Muscle of arm (tissue), 12 donors: Measurements from ENCODE around the gene PLAAT4. TPM values are rescaled to one million over a fixed set of nuclear protein-coding genes. Genes with fewer than 3 reads are reported as not detected.
"Not testable (repeated sequence)": the region's sequence is repeated elsewhere in the genome, so short reads cannot be mapped to it uniquely, and the experiment has no call there.

ENCODE experiments used
- DNase-seq: peaks from one replicate; pipeline ENCODE4 v3.0.0-alpha.2; 2013
- polyA plus RNA-seq, 12 donors: library from polyadenylated mRNA; unstranded; fragments of 120-200 nt; gene quantifications; one replicate each; pipeline ENCODE4 v1.2.1, GENCODE V29; 2013; ENCODE audit not compliant: insufficient read length in 12 of 12

The PLAAT4 gene
- polyA plus RNA-seq, 12 donors = 2.5 to 6.3 (median 3.2) TPM; not detected in 2

GRCh38 chr11:63508745-63509144 is 27.9 kb upstream of the PLAAT4 start:
- DNase-seq = no peak

- DNase-seq = no peak
Measured at GRCh38 chr11:63510360-63511047, 26.1 kb upstream of the PLAAT4 start.

DNA sequence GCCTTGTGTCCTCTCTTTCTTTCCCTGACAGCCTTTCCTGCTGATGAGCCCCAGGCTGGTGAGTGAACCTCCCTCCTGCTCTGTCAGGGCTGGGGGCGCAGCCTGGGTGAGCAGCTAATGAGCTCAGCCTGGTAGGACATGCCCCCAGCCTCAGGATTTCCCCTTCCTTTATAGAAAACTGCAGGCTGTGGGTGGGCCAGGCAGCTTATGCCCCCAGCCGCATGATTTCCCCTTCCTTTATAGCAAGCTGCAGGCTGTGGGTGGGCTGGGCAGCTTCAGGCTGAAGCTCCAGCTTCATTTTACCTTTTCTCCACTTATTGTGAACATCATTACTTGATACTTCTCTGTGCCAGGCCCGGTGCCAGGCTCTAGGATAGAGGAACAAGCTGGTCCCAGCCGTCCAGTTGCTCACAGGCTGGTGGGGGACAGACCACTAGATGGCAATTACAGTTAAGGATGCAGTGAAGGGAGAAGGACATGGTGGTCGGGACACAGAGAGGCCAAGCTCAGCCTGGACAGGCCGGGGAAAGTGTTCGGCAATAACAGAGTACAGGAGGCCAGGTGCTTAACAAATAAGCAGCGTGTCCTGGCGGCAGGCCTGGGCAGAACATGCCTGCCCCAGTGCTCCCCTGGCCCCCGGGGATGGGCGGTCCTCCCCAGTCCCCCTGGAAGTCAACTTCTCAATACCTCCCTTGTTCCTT is 25.4 kb upstream of the PLAAT4 start:
- DNase-seq = no peak

GRCh38 chr11:63512816-63513215 is 23.8 kb upstream of the PLAAT4 start:
- no peak for DNase-seq

DNA sequence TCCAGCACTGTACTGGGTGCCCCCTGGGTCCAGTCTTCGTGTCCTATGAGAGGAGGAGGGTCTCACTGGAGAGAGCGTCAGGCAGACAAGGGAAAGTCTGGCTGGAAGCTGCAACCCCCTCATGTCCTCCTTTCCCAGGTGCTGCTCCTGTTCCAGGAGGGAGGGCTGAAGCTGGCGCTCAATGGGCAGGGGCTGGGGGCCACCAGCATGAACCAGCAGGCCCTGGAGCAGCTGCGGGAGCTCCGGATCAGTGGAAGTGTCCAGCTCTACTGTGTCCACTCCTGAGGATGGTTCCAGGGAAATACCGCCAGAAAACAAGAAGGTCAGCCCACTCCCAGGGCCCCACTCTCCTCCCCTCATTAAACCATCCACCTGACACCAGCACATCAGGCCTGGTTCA is 20.5 kb upstream of the PLAAT4 start:
- no peak for DNase-seq

DNA sequence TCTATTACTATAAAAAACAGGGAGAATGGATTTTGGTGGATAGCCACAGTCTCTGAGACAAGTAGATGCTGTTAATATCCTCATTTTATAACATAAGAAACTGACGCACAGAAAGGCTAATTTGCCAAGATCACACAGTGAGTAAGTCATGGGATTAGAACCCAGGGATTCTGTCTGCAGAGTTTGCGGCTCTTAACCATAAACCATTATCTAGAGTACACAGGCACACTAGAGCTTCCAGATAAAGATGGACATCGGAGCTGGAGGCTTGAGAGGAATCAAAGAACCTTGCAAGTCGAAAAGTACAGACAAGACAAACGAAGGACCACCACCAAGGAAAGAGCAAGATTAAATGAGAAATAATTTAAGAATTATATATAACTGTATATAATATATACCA is 19.5 kb upstream of the PLAAT4 start:
- DNase-seq = no peak

GRCh38 chr11:63518548-63518947 is 18.1 kb upstream of the PLAAT4 start:
- no peak for DNase-seq

GRCh38 chr11:63520606-63521170 is 15.9 kb upstream of the PLAAT4 start:
- no peak for DNase-seq

- DNase-seq = no peak
Measured at GRCh38 chr11:63521896-63522295, 14.7 kb upstream of the PLAAT4 start.

DNA sequence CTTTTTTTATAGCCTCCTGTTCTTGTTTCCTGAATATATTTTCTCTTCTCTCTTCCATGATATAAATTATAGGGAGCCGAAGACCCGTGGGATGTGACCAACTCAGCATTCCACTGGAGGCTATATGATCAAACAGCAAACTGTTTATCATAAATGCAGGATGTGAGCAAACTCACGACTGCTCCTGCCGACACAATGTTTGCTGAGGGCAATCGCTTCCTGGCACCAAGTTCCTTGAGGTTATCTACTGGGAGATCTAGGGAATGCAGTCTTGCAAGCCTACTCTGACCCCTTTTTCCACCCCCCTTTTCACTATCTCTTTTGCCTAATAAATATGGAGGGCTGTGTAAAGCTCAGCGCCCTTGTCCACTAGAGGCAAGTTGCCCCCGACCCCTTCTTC is 13.5 kb upstream of the PLAAT4 start:
- DNase-seq = no peak

DNA sequence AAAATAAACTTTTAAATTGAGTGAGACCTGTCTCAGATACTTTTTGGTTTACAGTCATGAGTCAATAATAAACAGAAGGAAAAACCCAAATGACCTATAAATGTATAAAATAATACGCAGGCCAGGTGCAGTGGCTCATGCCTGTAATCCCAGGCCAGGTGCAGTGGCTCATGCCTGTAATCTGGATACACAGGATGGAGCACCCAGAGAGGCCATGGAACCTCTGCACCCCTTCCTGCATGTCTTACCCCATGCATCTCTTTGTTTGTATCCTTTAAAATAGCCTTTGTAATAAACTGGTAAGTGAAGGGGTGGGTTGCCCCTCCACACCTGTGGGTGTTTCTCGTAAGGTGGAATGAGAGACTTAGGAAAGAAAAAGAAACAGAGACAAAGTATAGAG is 8.9 kb upstream of the PLAAT4 start:
- DNase-seq = no peak

DNA sequence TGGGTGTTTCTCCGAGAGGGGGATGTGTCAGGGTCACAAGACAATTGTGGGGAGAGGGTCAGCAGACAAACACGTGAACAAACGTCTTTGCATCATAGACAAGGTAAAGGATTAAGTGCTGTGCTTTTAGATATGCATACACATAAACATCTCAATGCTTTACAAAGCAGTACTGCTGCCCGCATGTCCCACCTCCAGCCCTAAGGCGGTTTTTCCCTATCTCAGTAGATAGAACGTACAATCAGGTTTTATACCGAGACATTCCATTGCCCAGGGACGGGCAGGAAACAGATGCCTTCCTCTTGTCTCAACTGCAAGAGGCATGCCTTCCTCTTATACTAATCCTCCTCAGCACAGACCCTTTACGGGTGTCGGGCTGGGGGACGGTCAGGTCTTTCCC is 8.5 kb upstream of the PLAAT4 start:
- not testable (repeated sequence) for DNase-seq

DNA sequence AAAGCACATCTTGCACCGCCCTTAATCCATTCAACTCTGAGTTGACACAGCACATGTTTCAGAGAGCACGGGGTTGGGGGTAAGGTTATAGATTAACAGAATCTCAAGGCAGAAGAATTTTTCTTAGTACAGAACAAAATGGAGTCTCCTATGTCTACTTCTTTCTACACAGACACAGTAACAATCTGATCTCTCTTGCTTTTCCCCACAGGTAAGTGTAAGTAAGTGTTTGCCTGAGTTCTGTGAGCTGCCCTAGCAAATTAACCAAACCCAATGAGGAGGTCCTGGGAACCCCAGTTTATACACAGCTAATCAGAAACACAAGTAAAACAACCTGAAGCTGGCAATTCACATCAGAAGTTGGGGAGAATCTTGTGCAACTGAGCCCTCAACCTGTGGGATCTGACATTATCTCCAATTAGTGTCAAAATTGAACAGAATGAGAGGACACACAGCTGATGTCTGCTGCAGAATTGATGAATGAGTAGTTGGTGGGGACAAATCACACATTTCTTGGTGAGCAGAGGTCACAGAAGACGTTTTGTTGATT is 7.8 kb upstream of the PLAAT4 start:
- not testable (repeated sequence) for DNase-seq

GRCh38 chr11:63529373-63529772 is 7.2 kb upstream of the PLAAT4 start:
- not testable (repeated sequence) for DNase-seq

GRCh38 chr11:63530021-63530420 is 6.6 kb upstream of the PLAAT4 start:
- DNase-seq = no peak

GRCh38 chr11:63531074-63531792 is 5.4 kb upstream of the PLAAT4 start:
- DNase-seq = not testable (repeated sequence)

- no peak for DNase-seq
Measured at GRCh38 chr11:63532117-63532516, 4.5 kb upstream of the PLAAT4 start.

DNA sequence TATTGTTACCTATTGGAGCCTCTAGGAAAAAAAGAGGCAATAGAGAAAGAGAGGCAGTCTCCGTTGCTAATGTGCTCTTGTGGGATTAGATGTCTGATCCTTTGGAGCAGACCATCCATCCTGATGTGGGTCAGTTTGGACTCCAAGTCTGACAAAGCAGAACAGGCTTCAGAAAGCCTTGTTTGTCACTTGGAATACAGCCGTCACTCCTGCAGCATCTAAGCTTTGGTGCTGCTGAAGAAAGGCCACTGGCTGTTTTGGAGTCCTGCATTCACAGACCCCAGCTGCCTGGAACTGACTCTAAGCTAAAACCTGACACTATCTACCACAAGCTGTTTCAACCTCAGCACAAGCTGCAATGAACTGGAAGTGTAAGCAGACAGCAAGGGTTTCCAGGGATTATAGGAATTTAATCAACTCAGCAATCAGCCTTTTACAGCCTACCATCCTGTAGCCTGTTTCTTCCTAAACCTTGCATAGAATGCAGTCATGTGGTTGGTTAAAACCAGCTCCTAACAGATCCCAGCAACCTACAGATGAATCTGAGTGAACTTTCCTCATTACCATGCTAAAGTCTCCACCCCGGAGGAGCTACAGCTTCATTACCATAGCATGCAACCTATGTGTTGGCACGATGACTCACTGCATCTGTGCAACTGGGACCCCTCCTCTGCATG is 3.7 kb upstream of the PLAAT4 start:
- DNase-seq = no peak

- DNase-seq = no peak
Measured at GRCh38 chr11:63534076-63534475, 2.5 kb upstream of the PLAAT4 start.

GRCh38 chr11:63534895-63535461 is 1.6 kb upstream of the PLAAT4 start:
- DNase-seq = no peak

DNA sequence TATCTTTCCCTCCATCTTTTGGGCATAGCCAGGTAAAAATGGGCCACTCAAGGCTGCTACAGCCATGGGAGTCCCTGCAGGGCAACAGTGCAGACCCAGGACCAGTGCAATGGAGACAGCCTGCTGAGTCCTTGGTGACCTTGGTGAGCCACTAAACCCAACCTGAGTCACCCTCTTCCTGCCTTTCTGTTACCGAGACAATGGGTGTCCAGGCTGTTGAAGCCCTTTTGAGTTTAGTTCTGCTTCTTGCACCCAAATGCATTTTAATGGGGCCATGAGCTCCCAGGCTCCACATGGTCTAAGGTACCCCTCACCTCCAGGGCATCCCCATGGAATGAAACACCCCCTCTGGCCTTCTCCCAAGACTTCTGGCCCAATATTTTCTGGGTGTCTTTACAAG is 874 bp upstream of the PLAAT4 start:
- DNase-seq = no peak
